ENCODE results near the gene LIF. TPM values are rescaled to one million over a fixed set of nuclear protein-coding genes. Genes with fewer than 3 reads are reported as not detected.

LIF gene
- total RNA-seq, 1 experiment from 2014 or later, result 75.4 TPM

DNA sequence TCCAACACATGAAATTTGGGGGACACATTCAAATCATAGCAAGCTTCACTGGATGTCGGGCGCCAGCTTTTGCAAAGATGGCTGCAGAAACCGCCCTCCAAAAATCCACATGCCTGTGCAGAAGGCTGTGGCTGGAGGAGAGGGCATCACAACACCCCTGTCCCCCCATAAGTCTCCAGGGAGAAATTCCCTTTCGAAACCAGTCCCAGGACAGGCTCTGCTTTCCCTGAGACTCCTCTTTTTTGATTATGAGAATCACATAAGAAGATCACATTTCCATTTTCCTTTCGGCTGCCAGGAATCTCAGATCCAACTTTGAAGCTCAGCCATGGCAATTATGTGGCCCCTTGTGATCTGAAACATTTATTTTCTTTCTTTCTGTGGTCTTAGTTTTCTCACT lies 9.7 kb downstream of the LIF start:
- intact Hi-C loops (cut with micrococcal nuclease), result loop anchor here (5.0 kb wide), 1 partner anchor 130 kb away; no protein-coding TSS in a partner anchor
- peaks cover 48 to 91% of the 10 kb centered on the region in 2 experiments for H3K4me1 ChIP-seq (ENCODE audit: control insufficient read depth in 1 of 2, insufficient read depth in 2 of 2, low read length in 2 of 2)

GRCh38 chr22:30235687-30236170 lies 10.8 kb downstream of the LIF start:
- DNase-seq (ENCODE audit: low read depth, low spot score), result no peak
- H3K27me3 ChIP-seq (ENCODE audit: insufficient read depth, low read length), result no peaks in the 10 kb centered on the region
- H3K4me1 ChIP-seq (ENCODE audit: control insufficient read depth in 1 of 2, insufficient read depth in 2 of 2, low read length in 2 of 2), result peaks cover 43 to 86% of the 10 kb centered on the region in 2 experiments
- intact Hi-C loops (cut with micrococcal nuclease), result loop anchor here (5.0 kb wide), 1 partner anchor 128 kb away; no protein-coding TSS in a partner anchor
- no TSS peak for BruUV-seq (replicated peaks)
- ChIA-PET POLR2A (interaction anchor here (0.9 to 7.5 kb wide), 3 partner anchors 11 to 29 kb away, joined by 3 to 61 read pairs (median 5); no protein-coding TSS in a partner anchor), CTCF (interaction anchor here (0.9 to 2.5 kb wide), 2 partner anchors 20 to 52 kb away, joined by 3 to 10 read pairs; no protein-coding TSS in a partner anchor), RAD21 (ENCODE audit: low non-redundant PET in 1 of 2, low total read pairs in 2 of 2, uncharacterized antibody in 2 of 2, unreplicated experiment in 2 of 2) (interaction anchor here (0.8 to 1.1 kb wide), 2 partner anchors 11 to 16 kb away, joined by 3 read pairs; no protein-coding TSS in a partner anchor)
- peak overlapping the region; percentile 65 for H3K4me2 ChIP-seq (ENCODE audit: low read length)
- ATAC-seq, result peak; percentile 73
- no peaks in the 10 kb centered on the region for H3K9me3 ChIP-seq (ENCODE audit: control insufficient read depth in 1 of 2, insufficient read depth in 1 of 2, low read depth in 1 of 2, low read length in 2 of 2)
- H2AFZ ChIP-seq (ENCODE audit: low read depth, low read length, poor library complexity, severe bottlenecking), result no peak overlapping the region
- no peaks in the 10 kb centered on the region for H3K9me2 ChIP-seq (ENCODE audit: insufficient read depth)
- peak overlapping the region in 1 of 2 experiments; percentile 30; a peak in 2 of 4 replicates for H3K4me3 ChIP-seq (replicated peaks in 1 of 2; ENCODE audit: low read depth in 1 of 2, low read length in 2 of 2)
- H3K9ac ChIP-seq (ENCODE audit: low read length), result peak overlapping the region; percentile 54
- H3K36me3 ChIP-seq (ENCODE audit: control insufficient read depth in 1 of 2, insufficient read depth in 2 of 2, low read length in 2 of 2), result peaks cover 0 to 4% of the 10 kb centered on the region in 2 experiments; a peak in 1 of 4 replicates
- no peaks in the 10 kb centered on the region for H4K20me1 ChIP-seq (ENCODE audit: insufficient read depth)
- H3K79me2 ChIP-seq (ENCODE audit: insufficient read depth, low read length), result no peaks in the 10 kb centered on the region
- TF ChIP-seq, protein P1, sequence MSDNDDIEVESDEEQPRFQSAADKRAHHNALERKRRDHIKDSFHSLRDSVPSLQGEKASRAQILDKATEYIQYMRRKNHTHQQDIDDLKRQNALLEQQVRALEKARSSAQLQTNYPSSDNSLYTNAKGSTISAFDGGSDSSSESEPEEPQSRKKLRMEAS (IDR thresholded peaks at IDR 0.05), result peak; percentile 23; the same call in 1 of the 2 replicates
- TF ChIP-seq SP1 (IDR thresholded peaks at IDR 0.05; ENCODE audit: low read depth) (0 out of 2 replicates have a peak, but pooled peaks have one; percentile 34), CEBPB (IDR thresholded peaks at IDR 0.05; ENCODE audit: low read depth) (no peak)
- H3K27ac ChIP-seq (ENCODE audit: low read depth, low read length), result peak overlapping the region; percentile 53

More for the DNA sequence above, 9.7 kb downstream of the LIF start:
- Histone ChIP-seq H3K9me2 (ENCODE audit: insufficient read depth) (no peaks in the 10 kb centered on the region), H3K27me3 (ENCODE audit: insufficient read depth, low read length) (no peaks in the 10 kb centered on the region), H3K9me3 (ENCODE audit: control insufficient read depth in 1 of 2, insufficient read depth in 1 of 2, low read depth in 1 of 2, low read length in 2 of 2) (no peaks in the 10 kb centered on the region), H3K4me2 (ENCODE audit: low read length) (peak overlapping the region; percentile 65), H3K36me3 (ENCODE audit: control insufficient read depth in 1 of 2, insufficient read depth in 2 of 2, low read length in 2 of 2) (peaks cover 0 to 10% of the 10 kb centered on the region in 2 experiments; a peak in 1 of 4 replicates), H3K9ac (ENCODE audit: low read length) (peak overlapping the region; percentile 54; the same call in 1 of the 2 replicates), H2AFZ (ENCODE audit: low read depth, low read length, poor library complexity, severe bottlenecking) (no peak overlapping the region), H4K20me1 (ENCODE audit: insufficient read depth) (no peaks in the 10 kb centered on the region), H3K4me3 (replicated peaks in 1 of 2; ENCODE audit: low read depth in 1 of 2, low read length in 2 of 2) (no peak overlapping the region), H3K79me2 (ENCODE audit: insufficient read depth, low read length) (no peaks in the 10 kb centered on the region), H3K27ac (ENCODE audit: low read depth, low read length) (0 out of 2 replicates have a peak overlapping the region, but pooled peaks have one; percentile 53)
- RAD21 ChIA-PET (ENCODE audit: low non-redundant PET in 1 of 2, low total read pairs in 2 of 2, uncharacterized antibody in 2 of 2, unreplicated experiment in 2 of 2), result no interaction called here
- CTCF ChIA-PET, result interaction anchor here (2.5 kb wide), 1 partner anchor 19 kb away, joined by 10 read pairs; no protein-coding TSS in a partner anchor
- DNase-seq (ENCODE audit: low read depth, low spot score) (no peak), ATAC-seq (no peak)
- POLR2A ChIA-PET, result interaction anchor here (1.1 to 7.5 kb wide), 4 partner anchors 13 to 38 kb away, joined by 3 to 61 read pairs (median 13); no protein-coding TSS in a partner anchor
- TF ChIP-seq FOSL1 (IDR thresholded peaks at IDR 0.05; ENCODE audit: low read depth) (no peak), EZH2phosphoT487 (IDR thresholded peaks at IDR 0.05; ENCODE audit: borderline replicate concordance) (no peak), ZNF274 (IDR thresholded peaks at IDR 0.05; ENCODE audit: low read depth, low read length) (no peak), TCF7L2 (IDR thresholded peaks at IDR 0.05; ENCODE audit: borderline replicate concordance, extremely low read depth, insufficient read depth, insufficient read length) (no peak), YY1 (IDR thresholded peaks at IDR 0.05; ENCODE audit: extremely low read depth, insufficient replicate concordance, low read depth, low read length) (no peak)
- BruUV-seq (replicated peaks), result no TSS peak
